HG03103 (cell line): ENCODE results near the gene RIOK3.
"Not testable (repeated sequence)": the region's sequence is repeated elsewhere in the genome, so short reads cannot be mapped to it uniquely, and the experiment has no call there.

Experiments
- ATAC-seq: cut with Tn5 transposase; IDR thresholded peaks from one replicate; pipeline ENCODE4 v1.9.1; 2021; ENCODE audit warnings: low read depth; ENCODE audit not compliant: unreplicated experiment

The RIOK3 gene

GRCh38 chr18:23450022-23450421 is 3.1 kb upstream of the RIOK3 start:
- no peak for ATAC-seq

- ATAC-seq, result no peak
Measured at GRCh38 chr18:23451011-23451410, 2.1 kb upstream of the RIOK3 start.

- no peak for ATAC-seq
Measured at GRCh38 chr18:23451491-23451890, 1.6 kb upstream of the RIOK3 start.

GRCh38 chr18:23452347-23452727 is 750 bp upstream of the RIOK3 start:
- no peak for ATAC-seq

- no peak for ATAC-seq
Measured at GRCh38 chr18:23453680-23454058, 582 bp downstream of the RIOK3 start.

- no peak for ATAC-seq
Measured at GRCh38 chr18:23456835-23457234, 3.7 kb downstream of the RIOK3 start.

- no peak for ATAC-seq
Measured at GRCh38 chr18:23458830-23459529, 5.9 kb downstream of the RIOK3 start.

- no peak for ATAC-seq
Measured at GRCh38 chr18:23459530-23459921, 6.4 kb downstream of the RIOK3 start.

GRCh38 chr18:23460285-23461273 is 7.5 kb downstream of the RIOK3 start:
- ATAC-seq, result no peak

- ATAC-seq, result no peak
Measured at GRCh38 chr18:23462876-23463275, 9.8 kb downstream of the RIOK3 start.

- ATAC-seq, result no peak
Measured at GRCh38 chr18:23468753-23469459, 15.8 kb downstream of the RIOK3 start.

- ATAC-seq, result no peak
Measured at GRCh38 chr18:23470620-23471387, 17.7 kb downstream of the RIOK3 start.

GRCh38 chr18:23471486-23471885 is 18.4 kb downstream of the RIOK3 start:
- no peak for ATAC-seq

GRCh38 chr18:23479829-23480505 is 26.9 kb downstream of the RIOK3 start:
- ATAC-seq, result no peak

- no peak for ATAC-seq
Measured at GRCh38 chr18:23484561-23485182, 31.6 kb downstream of the RIOK3 start.

- ATAC-seq, result no peak
Measured at GRCh38 chr18:23485386-23485785, 32.3 kb downstream of the RIOK3 start.

- ATAC-seq, result peak; percentile 65
Measured at GRCh38 chr18:23487738-23488570, 34.9 kb downstream of the RIOK3 start.

- ATAC-seq, result not testable (repeated sequence)
Measured at GRCh38 chr18:23489586-23489985, 36.5 kb downstream of the RIOK3 start.

- ATAC-seq, result no peak
Measured at GRCh38 chr18:23493654-23494053, 40.6 kb downstream of the RIOK3 start.
